ENCODE measurements around the gene GNPTG. TPM values are rescaled to one million over a fixed set of nuclear protein-coding genes. Genes with fewer than 3 reads are reported as not detected.

Gene GNPTG
- total and polyA plus RNA-seq, 9 of the 15 experiments (the other 6 are each of a cell fraction or from before 2014, with no cell fraction given) = 0.69 to 33.3 (median 13.6) TPM

DNA sequence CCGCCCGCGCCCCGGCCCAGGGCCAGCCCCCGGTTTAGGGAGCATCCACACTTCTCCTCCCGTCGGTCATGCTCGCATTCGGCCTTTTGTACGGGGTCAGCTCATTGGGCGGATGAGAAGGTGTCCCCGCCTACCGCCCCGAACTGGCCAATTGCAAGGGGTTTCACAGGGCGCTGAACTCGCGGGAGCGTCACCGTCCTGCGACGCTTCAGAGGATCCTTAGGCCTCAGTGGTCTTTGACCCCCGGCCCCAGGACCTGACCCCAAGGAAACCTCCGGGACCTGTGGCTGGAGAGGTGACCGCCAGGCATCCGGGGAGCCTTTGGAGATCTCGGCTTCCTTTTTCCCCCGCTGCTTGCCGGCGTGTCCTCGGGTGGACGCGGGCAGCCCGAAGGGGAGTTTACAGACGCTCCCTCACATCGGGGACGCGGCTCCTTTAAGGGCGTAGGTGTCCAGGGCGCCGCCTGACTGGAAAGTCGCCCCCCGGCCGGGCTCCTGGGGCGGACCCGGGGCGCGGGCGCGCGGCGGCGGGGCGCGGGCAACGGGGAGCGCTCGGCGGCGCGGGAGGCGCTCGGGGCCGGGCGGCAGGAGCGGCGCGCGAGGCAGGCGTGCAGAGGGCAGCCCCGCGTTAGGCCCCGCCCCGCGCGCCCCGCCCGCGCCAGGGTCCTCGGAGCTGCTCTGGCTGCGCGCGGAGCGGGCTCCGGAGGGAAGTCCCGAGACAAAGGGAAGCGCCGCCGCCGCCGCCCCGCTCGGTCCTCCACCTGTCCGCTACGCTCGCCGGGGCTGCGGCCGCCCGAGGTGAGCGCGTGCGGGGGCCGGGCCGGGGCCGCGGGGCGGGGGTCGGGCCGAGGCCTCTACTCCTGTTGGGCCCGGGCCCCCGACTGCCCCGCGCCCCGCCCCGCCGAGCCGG, 42.5 kb upstream of the GNPTG start, which contains the start of gene UBE2I (continued):
- TF ChIP-seq ETV5 (CRISPR knock-in tag; IDR thresholded peaks at IDR 0.05; ENCODE audit: low read depth) (no peak), FOXK2 (conservative IDR thresholded peaks at IDR 0.05 in 1 of 2, IDR thresholded peaks at IDR 0.05 in 1 of 2; ENCODE audit: low read depth in 2 of 2) (peak; percentile 77 to 84; a peak in 3 of 4 replicates), SETDB1 (IDR thresholded peaks at IDR 0.05; ENCODE audit: low read length) (no peak), ARID1B (IDR thresholded peaks at IDR 0.05) (peak; percentile 31; the same call in 1 of the 2 replicates), FOSL1 (tag; conservative IDR thresholded peaks at IDR 0.05) (peak; percentile 66), JUNB (CRISPR knock-in tag; conservative IDR thresholded peaks at IDR 0.05) (no peak), NCOA2 (IDR thresholded peaks at IDR 0.05; ENCODE audit: partially characterized antibody in 2 of 2) (peak in 1 of 2 experiments; percentile 100), ZFX (CRISPR knock-in tag; IDR thresholded peaks at IDR 0.05) (peak; percentile 100), ARNT (IDR thresholded peaks at IDR 0.05) (peak; percentile 60 to 94; a peak in 3 of 4 replicates), ILK (tag; IDR thresholded peaks at IDR 0.05; ENCODE audit: borderline replicate concordance, low read depth) (no peak), TCF3 (CRISPR knock-in tag; IDR thresholded peaks at IDR 0.05) (peak; percentile 16; the same call in 1 of the 2 replicates), HSF4 (CRISPR knock-in tag; IDR thresholded peaks at IDR 0.05; ENCODE audit: borderline replicate concordance) (no peak), SP2 (IDR thresholded peaks at IDR 0.05; ENCODE audit: extremely low read depth, low read depth, low read length, poor library complexity, severe bottlenecking) (peak; percentile 53), DIDO1 (tag; IDR thresholded peaks at IDR 0.05; ENCODE audit: low read depth) (peak; percentile 96), FIP1L1 (IDR thresholded peaks at IDR 0.05; ENCODE audit: low read depth, low read length, poor library complexity, severe bottlenecking) (peak; percentile 75), ZNF778 (CRISPR knock-in tag; IDR thresholded peaks at IDR 0.05) (no peak), MLLT1 (IDR thresholded peaks at IDR 0.05) (peak; percentile 64 to 95; a peak in 3 of 4 replicates), TBL1XR1 (IDR thresholded peaks at IDR 0.05; ENCODE audit: low read length in 2 of 2) (peak in 1 of 2 experiments; percentile 10; a peak in 1 of 4 replicates), EZH2 (IDR thresholded peaks at IDR 0.05; ENCODE audit: borderline replicate concordance, low read depth, low read length) (no peak), RBM22 (IDR thresholded peaks at IDR 0.05; ENCODE audit: low read depth, low read length, poor library complexity, severe bottlenecking) (peak; percentile 26)
- TF ChIP-seq, protein P1, sequence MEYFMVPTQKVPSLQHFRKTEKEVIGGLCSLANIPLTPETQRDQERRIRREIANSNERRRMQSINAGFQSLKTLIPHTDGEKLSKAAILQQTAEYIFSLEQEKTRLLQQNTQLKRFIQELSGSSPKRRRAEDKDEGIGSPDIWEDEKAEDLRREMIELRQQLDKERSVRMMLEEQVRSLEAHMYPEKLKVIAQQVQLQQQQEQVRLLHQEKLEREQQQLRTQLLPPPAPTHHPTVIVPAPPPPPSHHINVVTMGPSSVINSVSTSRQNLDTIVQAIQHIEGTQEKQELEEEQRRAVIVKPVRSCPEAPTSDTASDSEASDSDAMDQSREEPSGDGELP (CRISPR knock-in tag; IDR thresholded peaks at IDR 0.05; ENCODE audit: borderline replicate concordance) = peak; percentile 78; the same call in 1 of the 2 replicates
- TF ChIP-seq, protein P2, sequence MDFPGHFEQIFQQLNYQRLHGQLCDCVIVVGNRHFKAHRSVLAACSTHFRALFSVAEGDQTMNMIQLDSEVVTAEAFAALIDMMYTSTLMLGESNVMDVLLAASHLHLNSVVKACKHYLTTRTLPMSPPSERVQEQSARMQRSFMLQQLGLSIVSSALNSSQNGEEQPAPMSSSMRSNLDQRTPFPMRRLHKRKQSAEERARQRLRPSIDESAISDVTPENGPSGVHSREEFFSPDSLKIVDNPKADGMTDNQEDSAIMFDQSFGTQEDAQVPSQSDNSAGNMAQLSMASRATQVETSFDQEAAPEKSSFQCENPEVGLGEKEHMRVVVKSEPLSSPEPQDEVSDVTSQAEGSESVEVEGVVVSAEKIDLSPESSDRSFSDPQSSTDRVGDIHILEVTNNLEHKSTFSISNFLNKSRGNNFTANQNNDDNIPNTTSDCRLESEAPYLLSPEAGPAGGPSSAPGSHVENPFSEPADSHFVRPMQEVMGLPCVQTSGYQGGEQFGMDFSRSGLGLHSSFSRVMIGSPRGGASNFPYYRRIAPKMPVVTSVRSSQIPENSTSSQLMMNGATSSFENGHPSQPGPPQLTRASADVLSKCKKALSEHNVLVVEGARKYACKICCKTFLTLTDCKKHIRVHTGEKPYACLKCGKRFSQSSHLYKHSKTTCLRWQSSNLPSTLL (IDR thresholded peaks at IDR 0.05) = no peak
